Germinal center (tissue), 1 donor: ENCODE data around the gene BIRC2.

Source experiments
- DNase-seq: peaks from one replicate; pipeline ENCODE4 v3.0.0; 2012; ENCODE audit warnings: mixed read lengths, low spot score

The BIRC2 gene

DNA sequence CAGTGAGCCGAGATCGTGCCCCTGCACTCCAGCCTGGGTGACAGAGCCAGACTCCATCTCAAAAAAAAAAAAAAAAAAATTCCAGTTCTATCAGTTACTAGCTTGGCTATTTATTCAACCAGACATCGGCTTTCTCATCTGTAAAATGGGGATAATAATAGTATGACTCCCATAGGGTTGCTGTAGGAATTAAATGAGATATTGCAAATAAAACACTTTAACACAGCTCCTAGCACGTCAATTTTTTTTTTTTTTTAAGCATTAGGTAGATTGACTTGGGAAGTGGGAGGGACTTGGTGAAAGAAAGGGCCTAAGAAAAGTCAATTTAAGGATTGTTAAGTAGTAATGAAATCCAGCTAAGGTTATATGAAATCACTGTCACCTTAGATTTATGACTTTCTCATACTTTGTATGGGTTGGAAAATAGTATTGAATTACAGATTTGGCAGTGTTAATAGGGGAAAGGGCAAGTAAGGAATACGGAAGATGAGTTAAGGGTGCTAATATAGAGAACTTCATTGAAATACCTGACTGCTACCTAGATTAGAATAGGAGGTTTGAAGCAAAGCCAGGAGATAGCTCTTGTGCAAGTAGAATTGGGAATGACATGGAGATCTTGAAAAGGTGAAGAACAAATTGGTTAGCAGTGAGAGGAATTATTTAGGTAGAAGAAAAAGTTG lies 28.8 kb downstream of the BIRC2 start:
- no peak for DNase-seq

DNA sequence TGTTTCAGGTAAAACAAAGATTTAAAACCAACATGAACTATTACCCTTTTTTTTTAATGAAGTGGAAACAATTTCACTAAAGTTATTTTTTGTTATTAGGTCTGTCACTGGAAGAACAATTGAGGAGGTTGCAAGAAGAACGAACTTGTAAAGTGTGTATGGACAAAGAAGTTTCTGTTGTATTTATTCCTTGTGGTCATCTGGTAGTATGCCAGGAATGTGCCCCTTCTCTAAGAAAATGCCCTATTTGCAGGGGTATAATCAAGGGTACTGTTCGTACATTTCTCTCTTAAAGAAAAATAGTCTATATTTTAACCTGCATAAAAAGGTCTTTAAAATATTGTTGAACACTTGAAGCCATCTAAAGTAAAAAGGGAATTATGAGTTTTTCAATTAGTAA lies 30.9 kb downstream of the BIRC2 start:
- DNase-seq: no peak

DNA sequence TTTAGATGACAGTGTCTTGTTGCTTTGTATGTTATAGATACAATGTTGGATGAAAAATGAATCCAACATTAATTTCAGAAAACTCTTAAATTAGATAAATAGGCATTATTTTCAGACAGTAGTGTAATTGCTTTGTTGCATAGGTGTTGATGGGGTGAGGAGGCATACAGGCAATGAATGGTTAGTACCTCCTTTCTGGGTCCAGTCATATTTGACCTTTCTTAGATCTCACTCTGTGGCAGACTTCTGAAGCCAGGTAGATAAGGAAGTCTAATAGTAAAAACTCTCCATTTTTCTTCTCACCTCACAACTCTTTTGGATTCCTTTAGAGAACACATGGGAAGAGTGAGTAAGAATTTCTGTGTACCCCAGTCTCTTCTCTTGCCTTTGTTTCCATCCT lies 31.8 kb downstream of the BIRC2 start:
- no peak for DNase-seq

DNA sequence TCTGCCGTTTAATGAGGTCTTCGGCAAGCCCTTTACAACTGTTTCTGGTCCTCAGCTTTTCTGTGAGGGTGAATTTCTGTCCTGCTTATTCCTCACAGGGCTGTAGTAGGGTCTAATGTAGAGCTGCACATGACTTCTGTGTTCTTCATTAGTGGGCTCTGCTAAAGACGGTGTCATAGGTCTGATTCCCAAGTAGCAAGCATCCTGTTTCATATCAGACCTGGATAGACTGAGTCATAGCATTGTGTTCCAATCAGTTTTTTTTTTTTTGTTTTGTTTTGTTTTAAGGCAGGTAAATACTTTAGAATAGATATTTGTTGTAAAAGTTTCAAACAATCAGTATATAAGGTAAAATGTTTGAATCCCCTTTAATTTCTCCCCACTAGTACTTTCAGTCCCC lies 35.4 kb downstream of the BIRC2 start:
- DNase-seq: no peak

DNA sequence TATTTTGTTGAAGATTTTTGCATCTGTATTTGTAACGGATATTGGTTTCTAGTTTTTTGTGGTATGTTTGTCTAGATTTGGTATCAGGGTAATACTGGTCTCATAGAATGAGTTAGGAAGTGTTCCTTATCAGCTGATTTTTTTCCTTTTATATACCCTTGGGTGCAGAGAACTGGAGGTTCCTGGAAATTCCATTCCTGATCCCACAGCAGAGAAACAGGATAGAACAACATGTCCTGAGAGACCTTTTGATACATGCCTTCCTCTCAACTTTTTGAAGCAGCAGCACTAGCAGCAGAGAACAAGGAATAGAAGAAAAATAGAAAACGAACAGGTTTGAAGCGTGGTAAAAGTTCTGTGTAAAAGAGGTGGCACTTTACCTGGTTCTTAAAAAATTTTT lies 36.8 kb downstream of the BIRC2 start:
- no peak for DNase-seq

DNA sequence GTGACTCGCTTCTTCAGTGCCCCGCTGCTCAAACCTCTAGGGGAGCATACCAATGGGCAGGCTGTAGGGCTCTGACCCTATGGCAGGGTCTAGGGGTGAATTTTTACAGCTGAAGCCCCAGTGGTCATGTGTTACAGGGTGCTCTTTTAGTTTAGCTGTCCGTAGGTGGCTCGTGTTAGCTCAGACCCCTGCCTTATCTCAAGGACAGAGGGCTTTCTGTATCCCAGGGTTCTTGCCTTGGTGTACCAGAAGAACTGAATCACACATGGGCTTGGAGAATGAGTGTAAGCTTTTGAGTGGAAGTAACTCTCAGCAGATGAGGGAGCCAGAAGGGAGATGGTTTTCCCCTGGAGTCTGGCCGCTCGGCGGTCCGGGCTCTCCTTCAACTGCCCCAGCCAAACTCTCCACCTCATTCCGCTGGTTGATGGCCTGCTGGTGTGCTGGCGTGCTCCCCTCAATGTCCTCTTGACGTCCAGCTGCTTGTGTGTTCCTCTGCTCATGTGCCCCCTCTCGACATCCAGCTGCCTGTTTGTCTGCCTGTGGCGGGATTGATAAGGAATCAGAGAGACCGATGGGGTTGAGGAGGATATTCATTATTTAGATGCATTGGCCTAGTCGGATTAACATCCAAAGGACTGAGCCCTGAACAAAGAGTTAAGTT lies 37.5 kb downstream of the BIRC2 start:
- DNase-seq: no peak

DNA sequence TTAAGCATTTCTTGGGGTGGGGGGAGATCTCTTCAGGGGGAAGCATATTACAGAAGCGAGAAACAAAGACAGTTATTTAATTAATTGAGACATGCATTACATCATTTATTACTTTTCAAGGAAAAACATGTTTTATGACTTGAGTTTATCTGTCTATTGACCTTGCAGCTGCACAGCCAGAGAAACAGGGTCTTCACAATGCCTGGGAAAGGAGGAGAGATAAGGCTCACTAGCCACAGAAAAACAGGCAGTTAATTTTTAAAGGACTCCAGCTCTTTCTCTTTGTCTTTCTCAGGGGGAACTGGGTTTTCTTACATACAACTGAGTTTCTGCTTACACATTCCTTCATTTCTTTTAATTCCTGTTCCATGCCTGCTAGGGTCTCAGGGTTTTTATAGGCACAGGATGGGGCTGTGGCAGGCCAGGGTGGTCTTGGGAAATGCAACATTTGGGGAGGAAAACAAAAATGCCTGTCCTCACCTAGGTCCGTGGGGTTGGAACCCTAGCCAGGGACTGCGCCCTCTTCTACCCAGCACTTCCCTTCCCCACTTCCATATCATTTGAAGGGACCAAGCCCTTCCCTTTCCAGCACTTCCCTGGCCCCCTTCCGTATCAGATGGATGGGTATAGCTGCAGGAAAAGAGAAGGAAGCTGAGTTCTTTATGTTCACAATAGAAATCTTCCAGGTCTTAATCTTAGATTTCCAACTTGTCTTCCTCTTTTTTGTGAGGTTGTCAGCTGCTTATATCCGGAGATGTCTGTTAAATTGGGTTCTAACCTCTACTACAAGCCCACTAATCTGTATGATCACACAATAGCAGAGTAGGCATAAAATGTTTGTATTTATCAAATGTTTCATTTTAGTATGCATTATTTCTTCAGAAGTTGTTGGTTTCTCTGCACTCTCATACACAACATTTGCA lies 38.3 kb downstream of the BIRC2 start:
- no peak for DNase-seq

DNA sequence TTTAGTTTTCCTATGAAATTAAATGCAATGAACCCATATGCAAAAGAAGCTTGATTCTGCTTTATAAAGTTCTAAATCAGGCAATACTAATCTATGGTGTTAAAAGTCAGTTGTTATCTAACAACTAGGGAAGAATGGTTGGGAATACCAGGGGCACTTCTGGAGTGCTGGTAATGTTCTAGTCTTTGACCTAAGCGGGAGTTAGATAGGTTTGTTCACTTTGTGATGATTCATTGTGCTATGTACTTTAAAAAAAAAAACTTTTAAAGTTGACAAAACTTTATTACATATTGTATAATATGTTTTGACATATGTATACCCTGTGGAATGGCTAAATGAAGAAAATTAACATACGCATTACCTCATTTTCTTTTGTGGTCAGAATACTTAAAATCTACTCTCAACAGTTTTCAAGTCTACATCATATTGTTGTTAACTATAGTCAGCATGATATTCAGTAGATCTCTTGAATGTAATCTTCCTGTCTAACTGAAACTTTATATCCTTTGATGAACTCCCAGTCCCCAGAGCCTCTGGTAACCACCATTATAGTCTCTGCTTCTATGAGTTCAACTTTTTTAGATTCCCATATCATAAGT lies 39.2 kb downstream of the BIRC2 start:
- no peak for DNase-seq

DNA sequence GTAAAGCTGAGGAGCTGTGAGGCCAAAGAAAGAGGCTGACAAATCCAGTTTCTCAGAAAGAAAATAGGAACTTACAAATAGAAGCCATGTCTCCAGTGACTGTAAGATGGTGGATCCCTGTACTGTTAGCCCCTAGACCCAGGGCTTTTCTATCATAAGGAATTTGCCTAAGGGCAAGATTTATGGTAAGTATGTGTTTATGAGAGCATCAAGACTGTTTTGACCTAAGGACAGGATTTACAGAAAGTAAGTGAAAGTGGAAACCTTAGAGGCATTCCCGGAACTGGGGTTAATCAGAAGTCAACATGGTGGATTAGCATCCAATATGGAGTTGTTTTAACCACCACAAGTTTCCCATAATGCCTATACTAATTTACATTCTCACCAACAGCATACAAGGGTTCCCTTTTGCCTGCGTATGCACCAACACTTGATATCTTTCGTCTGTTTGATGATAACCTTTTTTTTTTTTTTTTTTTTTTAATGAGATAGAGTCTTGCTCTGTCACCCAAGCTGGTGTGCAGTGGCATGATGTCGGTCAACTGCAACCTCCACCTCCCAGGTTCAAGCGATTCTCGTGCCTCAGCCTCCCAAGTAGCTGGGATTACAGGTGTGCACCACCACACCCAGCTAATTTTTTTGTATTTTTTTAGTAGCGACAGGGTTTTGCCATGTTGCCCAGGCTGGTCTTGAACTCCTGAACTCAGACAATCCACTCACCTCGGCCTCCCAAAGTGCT lies 40.2 kb downstream of the BIRC2 start:
- DNase-seq: no peak

DNA sequence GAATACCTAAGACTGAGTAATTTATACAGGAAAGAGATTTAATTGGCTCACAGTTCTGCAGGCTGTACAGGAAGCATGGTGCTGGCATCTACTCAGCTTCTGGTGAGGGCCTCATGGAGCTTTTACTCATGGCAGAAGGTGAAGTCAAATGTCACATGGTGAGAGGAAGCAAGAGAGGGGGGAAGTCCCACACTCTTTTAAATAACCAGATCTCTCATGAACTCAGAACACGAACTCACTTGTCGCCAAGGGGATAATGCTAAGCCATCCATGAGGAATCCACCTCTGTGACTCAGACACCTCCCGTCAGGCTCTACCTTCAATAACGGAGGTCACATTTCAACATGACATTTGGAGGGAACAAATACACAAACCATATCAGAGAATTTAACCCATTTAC lies 42.2 kb downstream of the BIRC2 start:
- no peak for DNase-seq

DNA sequence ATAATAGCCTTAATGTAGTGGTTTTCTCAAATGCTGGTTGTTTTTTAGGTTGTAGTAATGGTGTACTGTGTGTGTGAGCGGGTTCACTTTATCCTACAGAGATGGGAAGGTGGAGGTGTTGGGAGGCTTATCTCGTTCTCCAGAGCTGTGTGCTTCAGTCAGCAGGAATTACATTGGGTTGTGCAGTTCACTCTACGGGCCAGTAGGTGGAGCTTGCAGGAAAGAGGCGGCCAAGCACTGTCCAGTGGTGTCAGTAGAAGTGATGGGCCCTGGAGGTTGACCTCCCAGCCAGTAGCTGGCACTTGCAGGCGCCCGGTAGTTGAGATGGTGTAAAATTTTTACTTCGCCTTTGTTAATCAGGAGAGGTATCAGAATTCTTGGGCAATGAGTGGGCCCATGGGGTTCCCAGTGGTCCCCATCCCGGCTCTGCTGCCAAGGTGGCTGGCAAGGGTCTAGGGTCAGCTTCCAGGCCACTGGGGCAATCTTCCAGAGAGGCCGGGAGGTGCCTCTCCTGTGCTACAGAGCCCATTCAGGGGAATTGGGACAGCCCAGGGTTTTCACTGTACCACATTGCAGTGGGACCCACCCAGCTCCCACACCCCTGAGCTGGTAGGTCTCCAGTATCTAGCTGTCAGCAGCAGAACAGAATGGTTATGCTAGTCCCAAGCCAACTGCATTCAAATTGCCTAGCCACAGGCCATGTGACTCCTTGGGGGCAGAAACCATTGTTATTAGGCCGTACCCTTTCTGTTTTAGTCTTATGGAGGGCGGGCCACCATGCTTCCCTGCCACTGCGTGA lies 43.9 kb downstream of the BIRC2 start:
- DNase-seq: peak; percentile 54

DNA sequence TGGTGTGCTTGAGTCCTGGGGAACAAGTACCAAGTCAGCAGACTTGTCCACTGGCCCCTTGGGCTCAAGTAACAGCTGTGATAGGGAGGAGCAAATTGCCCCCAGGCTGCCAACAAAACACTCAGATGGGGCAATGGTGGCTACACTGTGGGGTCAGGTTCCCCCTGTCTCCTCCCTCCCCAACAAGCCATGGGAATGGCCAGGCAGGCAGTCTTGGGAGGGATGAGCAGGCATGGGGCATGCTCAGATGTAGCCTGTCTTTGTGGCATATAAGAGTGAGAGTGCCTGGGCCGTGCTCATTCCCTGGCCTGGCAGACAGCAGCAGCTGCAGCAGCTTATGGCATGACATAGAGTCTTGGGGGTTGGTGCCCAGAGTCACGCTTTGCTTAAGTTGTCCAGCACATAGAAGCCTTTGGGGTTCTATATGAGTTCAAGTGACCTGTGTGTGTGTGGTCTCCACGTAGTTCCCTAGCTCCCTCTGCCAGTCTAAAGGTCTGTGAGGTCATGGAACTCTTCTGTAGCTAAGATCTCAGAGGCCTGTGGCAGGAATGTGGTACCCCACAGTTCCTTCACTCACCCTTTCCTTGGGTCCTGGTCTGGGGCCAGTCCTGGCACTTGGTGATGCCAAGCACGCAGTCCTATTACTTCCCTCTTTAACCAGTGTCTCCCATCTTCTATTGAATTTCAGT lies 44.7 kb downstream of the BIRC2 start:
- no peak for DNase-seq

DNA sequence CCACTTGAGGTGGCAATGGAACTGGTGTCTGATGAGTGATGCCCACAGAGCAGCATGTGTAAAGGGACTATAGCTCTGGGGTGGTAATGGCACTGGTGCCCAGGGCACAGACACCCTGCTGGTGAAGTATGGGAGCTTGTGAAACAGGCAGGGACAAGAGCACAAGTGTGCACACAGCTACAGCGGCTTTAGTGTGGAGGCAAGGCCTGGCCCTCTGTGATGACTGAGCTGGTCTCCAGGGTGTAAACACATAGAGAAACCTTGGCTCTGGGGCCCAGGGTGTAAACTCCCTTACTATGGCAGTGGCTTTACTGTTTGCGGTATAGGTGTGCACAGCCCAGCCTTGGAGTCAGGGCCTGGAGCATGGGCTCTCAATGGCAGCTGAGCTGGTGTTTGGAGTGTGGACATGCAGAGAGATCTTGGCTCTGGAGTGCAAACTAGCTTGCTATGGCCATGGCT lies 46.3 kb downstream of the BIRC2 start:
- no peak for DNase-seq

DNA sequence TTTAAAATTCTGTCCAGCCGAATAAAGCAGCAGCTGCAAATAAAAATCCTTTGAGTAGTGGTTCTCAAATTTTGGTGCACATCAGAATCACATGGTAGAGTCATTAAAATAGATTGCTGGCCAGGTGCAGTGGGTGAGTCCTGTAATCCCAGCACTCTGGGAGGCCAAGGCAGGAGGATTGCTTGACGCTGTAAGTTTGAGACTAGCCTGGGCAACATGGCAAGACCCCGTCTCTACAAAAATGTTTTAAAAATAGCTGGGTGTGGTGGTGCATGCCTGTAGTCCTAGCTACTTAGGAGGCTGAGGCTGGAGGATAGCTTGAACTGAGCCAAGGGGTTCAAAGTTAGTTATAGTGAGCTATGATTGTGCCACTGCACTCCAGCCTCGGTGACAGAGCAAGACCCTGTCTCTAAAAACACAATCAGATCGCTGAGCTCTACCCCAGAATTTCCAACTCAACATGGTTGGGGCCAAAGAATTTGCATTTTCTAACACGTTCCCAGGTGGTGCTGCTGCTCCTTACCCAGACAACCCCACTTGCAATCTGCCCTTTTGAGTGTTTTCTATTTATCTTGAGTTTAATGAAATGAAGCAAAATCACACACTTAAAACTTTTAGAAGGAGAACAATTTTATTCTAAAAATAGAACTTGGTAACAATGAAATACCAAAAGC lies 48.8 kb downstream of the BIRC2 start:
- no peak for DNase-seq

DNA sequence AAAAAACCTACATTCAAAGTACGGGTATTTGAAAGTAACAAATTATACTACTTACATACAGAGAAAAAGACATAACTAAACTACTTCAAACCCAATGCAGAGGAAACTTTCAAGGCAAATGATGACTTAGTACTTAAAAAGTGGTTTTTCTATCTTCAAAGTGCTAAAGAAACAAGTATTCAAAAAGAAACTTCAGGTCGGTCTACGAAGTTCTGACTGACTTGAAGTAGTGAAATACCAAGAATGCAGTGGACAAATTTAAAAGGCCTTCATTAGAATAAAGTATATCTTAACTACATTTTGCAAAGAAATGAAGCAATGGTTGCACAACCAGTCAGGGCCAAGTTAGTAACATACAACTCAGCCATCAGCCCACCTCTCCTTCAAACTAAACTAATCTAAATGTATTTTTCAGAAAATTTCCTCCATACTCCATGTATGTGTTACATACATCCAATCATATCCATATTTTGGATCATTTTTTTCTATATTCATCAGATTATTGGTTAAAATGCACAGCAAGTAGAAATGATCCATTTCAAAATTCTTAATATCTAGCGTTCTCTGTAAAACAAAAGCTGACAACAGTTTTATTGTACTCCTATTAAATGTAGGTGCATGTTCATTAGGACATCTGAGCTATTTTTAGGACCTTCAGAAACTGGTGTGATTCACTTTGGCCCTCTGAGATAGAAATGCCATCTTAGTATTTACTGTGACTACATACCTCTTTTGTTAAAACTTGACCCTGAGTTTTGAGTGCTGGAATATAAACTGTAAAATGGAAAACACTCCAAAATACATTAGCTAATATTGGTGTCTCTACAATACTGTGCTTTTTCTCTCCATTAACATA lies 49.9 kb downstream of the BIRC2 start:
- DNase-seq: no peak

DNA sequence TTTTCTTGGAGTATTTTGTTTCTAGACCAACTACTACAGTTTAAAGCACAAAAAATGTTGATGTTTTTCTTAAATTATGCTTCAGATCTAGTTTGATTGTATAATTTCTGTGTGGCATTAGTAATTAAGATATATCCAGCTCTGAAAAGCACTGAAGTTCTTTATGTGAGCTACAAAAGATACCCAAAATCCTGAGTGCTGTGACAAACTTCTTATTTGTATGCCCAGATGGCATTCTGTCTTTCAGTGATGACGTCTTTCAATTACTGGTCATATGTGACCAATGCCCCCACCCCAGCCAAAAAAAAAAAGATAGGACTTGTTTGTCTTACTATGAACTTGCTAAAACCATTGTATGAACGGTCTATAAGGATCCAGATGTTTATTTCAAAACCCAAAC lies 51.3 kb downstream of the BIRC2 start:
- no peak for DNase-seq

DNA sequence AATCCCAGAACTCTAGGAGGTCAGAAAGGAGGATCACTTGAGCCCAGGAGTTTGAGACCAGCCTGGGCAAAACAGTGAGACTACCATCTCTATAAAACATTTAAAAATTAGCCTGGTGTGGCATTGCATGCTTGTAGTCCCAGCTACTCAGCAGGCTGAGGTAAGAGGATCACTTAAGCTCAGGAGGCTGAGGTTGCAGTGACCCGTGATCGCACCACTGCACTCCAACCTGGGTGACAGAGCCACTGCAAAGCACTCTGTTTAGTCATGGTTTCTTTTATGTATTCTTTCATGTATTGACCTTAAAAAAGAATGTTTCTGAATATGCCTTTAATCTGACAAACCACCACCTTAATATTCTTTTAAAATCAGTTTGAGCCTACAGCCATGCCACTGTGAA lies 52.2 kb downstream of the BIRC2 start:
- DNase-seq: no peak

DNA sequence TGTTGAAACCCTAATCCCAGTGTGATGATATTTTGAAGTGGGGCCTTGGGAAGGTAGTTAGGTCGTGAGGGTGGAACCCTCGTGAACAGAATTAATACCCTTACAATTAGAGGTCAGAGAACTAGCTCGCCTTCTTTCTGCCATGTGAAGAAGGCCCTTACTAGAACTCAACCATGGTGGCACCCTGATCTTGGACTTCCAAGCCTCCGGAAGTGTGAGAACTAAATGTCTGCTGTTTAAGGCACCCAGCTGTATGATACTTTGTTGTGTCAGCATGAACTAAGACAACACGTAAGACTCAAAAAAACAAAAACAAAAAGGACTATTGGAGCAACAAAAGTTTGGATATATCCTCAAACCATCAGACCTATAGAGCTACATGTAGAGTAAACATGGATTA lies 53.6 kb downstream of the BIRC2 start:
- no peak for DNase-seq

DNA sequence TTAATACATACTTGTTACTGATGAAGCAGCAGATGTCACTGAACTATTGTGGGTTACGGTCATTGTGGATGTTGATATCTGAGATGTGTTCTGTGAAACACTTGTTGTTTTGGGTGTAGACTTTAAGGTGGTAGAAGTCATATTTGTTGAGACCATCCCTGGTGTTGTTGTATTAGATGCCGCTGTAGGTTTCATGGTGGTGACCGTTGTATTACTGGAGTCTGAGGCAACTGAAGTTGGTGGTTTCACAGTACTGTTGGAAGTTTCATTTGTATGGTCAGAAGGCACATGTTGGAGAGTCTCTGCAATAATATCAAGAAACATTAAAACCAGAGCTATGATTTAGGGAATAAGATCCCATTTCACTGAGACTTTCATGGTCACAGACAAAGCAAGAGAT lies 54.9 kb downstream of the BIRC2 start:
- DNase-seq: no peak
